Lung (tissue), 12 donors: ENCODE results near the gene NUFIP1. TPM values are rescaled to one million over a fixed set of nuclear protein-coding genes. Genes with fewer than 3 reads are reported as not detected.

ENCODE experiments used
- ATAC-seq: fragments of 200-7000 bp; cut with Tn5 transposase; one replicate; pipeline ENCODE4 v1.9.1; 2020; ENCODE audit warnings: moderate number of reproducible peaks; ENCODE audit not compliant: insufficient read depth, low FRiP score
- DNase-seq, 3 donors: peaks; one replicate each; pipeline ENCODE4 v3.0.0-alpha.2; 2013 to 2017
- H3K27ac ChIP-seq, 2 donors: one replicate each; pipeline ENCODE4 v1.5.1; 2013; ENCODE audit warnings: mild to moderate bottlenecking in 2 of 2, moderate library complexity in 2 of 2, control low read depth in 1 of 2, inconsistent platforms in 1 of 2, low read depth in 1 of 2, low read length in 1 of 2
- H3K27me3 ChIP-seq, 3 donors: one replicate each; pipeline ENCODE4 v1.5.1; 2013; ENCODE audit warnings: low read length in 2 of 3; ENCODE audit not compliant: control insufficient read depth in 3 of 3, insufficient read depth in 3 of 3
- H3K36me3 ChIP-seq, 4 donors: one replicate each; pipeline ENCODE4 v1.5.1; 2013; ENCODE audit warnings: low read length in 4 of 4, mild to moderate bottlenecking in 1 of 4, moderate library complexity in 1 of 4; ENCODE audit not compliant: control insufficient read depth in 4 of 4, insufficient read depth in 4 of 4
- H3K4me1 ChIP-seq, 5 donors: one replicate each; pipeline ENCODE4 v1.5.1; 2013; ENCODE audit warnings: low read length in 5 of 5, mild to moderate bottlenecking in 2 of 5, moderate library complexity in 1 of 5; ENCODE audit not compliant: control insufficient read depth in 5 of 5, insufficient read depth in 5 of 5
- H3K4me3 ChIP-seq: one replicate; pipeline ENCODE4 v1.5.1; 2013; ENCODE audit warnings: mild to moderate bottlenecking, control low read depth, moderate library complexity
- H3K9ac ChIP-seq, 2 donors: one replicate each; pipeline ENCODE4 v1.5.1; 2013; ENCODE audit warnings: low read length in 2 of 2, control low read depth in 1 of 2; ENCODE audit not compliant: insufficient read depth in 1 of 2
- H3K9me3 ChIP-seq, 4 donors: one replicate each; pipeline ENCODE4 v1.5.1; 2013; ENCODE audit warnings: low read length in 3 of 4, mild to moderate bottlenecking in 1 of 4, moderate library complexity in 1 of 4; ENCODE audit not compliant: control insufficient read depth in 4 of 4, insufficient read depth in 3 of 4
- WGBS, 2 donors: extraction: QIAGEN DNeasy Blood & Tissue Kit; methylation state at CpG; one replicate each; pipeline ENCODE4 v1.1.7; 2013; 5-methylcytosine and 5-hydroxymethylcytosine counted together
- polyA plus RNA-seq, 2 donors: library from polyadenylated mRNA; stranded (reverse); fragments of 200-250 nt; gene quantifications; one replicate each; pipeline ENCODE4 v1.2.1, GENCODE V29; 2013
- total RNA-seq, 2 donors: library from RNA; depleted of rRNA in 1 of 2; stranded (reverse); fragments of >200 nt in 1 of 2; gene quantifications; one replicate each; pipeline ENCODE4 v1.2.1, GENCODE V29; 2014 to 2021
- TF ChIP-seq, protein P1 (sequence below): IDR thresholded peaks from 2 replicates; pipeline ENCODE4 v1.5.1; 2012; ENCODE audit warnings: mild to moderate bottlenecking; ENCODE audit errors: control extremely low read depth, extremely low read depth
- donor health status: control.
- donor health status: control.
- donor health status: Bipolar disorder and iron deficiency.
- donor health status: healthy.
- donor health status: DM: yes; HTN: yes; CAD: no.

The NUFIP1 gene
- total and polyA plus RNA-seq, 4 donors, result 2.9 to 5.0 (median 3.5) TPM

DNA sequence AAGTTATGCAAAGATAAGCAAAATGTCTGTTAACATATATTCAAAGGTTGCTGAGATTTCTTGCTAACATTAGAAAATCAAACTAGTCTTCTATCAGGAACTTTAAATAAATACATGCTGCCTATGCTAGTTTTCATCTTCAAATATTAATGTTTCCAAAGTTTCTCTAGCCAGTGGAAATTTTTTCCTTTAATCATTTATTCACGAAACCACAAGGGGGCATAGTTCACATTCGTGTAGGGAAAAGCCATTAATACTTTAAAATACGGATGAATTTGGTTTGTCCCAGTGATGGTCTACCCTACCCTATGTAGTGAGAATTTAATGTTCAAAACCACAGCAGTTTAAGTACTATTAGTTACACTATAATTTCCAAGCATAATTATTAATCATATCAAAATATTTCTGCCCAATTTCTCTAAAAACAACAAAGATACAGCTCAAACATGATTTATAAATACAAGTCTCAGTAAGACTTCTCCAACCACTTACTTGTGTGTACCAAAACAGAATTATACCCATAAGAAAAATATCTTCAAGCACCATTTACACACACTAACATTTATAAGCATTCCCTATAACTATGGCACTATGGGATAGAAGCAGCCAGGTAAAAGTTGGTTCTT lies 16.2 kb downstream of the NUFIP1 start:
- DNase-seq (peak in 2 of 3 donors; percentile 48 to 59), ATAC-seq (no peak)
- Histone ChIP-seq H3K4me3 (no peak overlapping the region), H3K9ac (no peak overlapping the region), H3K9me3 (no peaks in the 10 kb centered on the region), H3K27ac (no peak overlapping the region), H3K36me3 (peaks cover 0 to 16% (median 6%) of the 10 kb centered on the region in 4 donors), H3K27me3 (no peaks in the 10 kb centered on the region), H3K4me1 (peaks cover 0 to 5% (median 3%) of the 10 kb centered on the region in 5 donors)
- TF ChIP-seq, protein P1, sequence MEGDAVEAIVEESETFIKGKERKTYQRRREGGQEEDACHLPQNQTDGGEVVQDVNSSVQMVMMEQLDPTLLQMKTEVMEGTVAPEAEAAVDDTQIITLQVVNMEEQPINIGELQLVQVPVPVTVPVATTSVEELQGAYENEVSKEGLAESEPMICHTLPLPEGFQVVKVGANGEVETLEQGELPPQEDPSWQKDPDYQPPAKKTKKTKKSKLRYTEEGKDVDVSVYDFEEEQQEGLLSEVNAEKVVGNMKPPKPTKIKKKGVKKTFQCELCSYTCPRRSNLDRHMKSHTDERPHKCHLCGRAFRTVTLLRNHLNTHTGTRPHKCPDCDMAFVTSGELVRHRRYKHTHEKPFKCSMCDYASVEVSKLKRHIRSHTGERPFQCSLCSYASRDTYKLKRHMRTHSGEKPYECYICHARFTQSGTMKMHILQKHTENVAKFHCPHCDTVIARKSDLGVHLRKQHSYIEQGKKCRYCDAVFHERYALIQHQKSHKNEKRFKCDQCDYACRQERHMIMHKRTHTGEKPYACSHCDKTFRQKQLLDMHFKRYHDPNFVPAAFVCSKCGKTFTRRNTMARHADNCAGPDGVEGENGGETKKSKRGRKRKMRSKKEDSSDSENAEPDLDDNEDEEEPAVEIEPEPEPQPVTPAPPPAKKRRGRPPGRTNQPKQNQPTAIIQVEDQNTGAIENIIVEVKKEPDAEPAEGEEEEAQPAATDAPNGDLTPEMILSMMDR, result peak; percentile 17
- WGBS, 2 donors, result 8 to 13% methylated on average over 3 of the region's 3 CpGs

DNA sequence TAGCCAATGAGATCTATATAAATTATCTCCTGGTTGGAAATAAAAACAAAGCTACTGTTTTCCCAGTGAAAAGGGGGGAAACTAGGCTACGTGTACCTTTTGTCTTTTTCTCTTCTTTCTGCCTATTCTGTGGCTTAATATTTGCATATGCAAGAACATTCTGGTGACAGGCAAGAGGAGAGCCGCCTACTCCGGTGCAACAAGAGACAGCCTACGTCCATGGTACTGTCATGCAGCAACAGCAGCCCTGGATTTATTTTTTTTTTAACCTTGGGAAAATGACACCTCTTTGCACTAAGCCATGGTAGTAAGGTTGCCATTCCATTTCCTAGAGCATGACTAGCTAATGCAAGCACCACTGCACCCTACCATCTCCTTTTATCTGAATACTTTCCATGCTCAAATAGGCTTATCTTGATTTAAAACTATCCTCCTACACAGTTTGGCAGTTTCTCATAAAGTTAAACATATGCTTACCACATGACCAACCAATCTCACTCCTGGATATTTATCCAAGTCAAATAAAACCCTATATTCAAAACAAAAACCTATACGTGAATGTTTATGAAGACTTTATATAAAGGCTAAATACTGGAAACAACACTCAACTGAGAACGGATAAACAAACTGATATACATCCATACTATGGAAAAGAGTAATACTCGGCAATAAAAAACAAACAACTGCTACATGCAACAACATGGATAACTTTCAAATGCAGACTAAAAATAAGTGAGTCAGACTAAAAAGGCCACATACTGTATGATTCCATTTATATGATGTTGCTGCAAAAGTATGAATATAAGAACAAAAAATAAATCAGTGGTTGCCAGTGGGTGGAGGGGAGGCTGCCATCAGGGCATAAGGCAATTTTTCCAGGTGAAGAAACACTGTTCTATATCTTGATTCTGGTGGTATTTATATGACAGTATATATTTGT lies 17.3 kb downstream of the NUFIP1 start:
- Histone ChIP-seq H3K36me3 (peaks cover 3 to 9% (median 4%) of the 10 kb centered on the region in 4 donors), H3K4me1 (peaks cover 0 to 9% (median 3%) of the 10 kb centered on the region in 5 donors), H3K9ac (no peak overlapping the region), H3K27ac (no peak overlapping the region), H3K27me3 (no peaks in the 10 kb centered on the region), H3K4me3 (no peak overlapping the region), H3K9me3 (no peaks in the 10 kb centered on the region)
- no peak for DNase-seq
- 91 to 96% methylated on average over 7 of the region's 7 CpGs for WGBS, 2 donors
- TF ChIP-seq, protein P1, result no peak
- ATAC-seq, result no peak

DNA sequence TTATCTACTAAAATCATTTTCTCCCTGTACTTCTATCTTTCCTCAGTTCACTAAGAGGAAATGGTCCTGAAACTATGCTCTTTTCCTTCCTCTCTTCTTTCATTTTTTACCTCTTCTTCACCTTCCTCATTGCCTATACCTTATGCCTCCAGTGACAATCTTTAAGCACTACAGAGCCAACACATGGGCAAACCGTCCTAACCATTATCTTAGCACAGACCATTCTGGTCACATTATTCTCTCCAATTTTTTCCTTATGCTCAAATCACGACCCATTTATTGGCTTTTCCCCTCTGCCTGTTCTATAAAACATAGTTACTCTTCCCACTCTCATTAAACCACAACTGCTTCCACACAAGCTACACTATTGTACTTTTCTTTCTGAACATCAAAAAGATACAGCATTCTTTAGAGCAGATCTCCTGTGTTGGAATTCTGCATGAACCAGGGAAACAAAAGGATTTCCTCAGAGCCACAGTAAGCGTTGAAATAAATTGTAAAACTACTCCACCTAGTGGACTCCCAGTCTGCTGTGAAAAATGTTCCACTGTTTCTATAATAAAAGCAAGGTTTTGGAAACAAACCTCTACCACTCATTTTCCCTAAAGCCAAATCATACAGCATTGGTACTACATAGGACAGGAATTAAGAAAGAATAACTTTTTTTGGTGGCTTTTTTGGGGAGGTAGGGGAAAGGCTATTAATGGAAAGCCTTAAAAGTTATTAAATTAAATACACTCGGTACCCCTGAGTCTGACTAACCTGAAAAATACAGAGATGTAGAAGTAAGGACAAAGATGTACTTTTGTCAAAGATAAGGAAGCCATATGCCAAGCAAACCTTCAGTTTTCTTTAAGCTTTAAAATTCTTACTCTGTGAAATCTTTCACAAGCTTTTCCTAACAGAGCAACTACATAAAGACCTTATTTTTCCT lies 19.5 kb downstream of the NUFIP1 start:
- Histone ChIP-seq H3K9me3 (no peaks in the 10 kb centered on the region), H3K4me3 (no peak overlapping the region), H3K4me1 (peaks cover 0 to 9% (median under 1%) of the 10 kb centered on the region in 5 donors), H3K9ac (no peak overlapping the region), H3K27ac (no peak overlapping the region), H3K36me3 (peaks cover 3 to 7% (median 6%) of the 10 kb centered on the region in 4 donors), H3K27me3 (no peaks in the 10 kb centered on the region)
- DNase-seq (peak in 2 of 3 donors; percentile 77 to 83), ATAC-seq (no peak)
- TF ChIP-seq, protein P1, result peak; percentile 53
- 55 to 60% methylated on average over 4 of the region's 4 CpGs for WGBS, 2 donors
